Activated T-cell treated with anti-CD3 and anti-CD28 coated beads, Interleukin-2, amount 50 U/mL, for 1 hour (primary cell): ENCODE results near the gene SF1.

Experiments used
- DNase-seq: peaks from one replicate; pipeline ENCODE4 v3.0.0-alpha.2; 2020

SF1 gene

GRCh38 chr11:64777449-64778222 is 706 bp downstream of the SF1 start:
- DNase-seq = peak; percentile 84

- no peak for DNase-seq
These were observed 1.5 kb downstream of the SF1 start for GRCh38 chr11:64776875-64777274.

GRCh38 chr11:64776425-64776824 is 1.9 kb downstream of the SF1 start:
- DNase-seq = no peak

- DNase-seq = no peak
These were observed 4.2 kb downstream of the SF1 start for GRCh38 chr11:64774144-64774543.

GRCh38 chr11:64772303-64773018 is 5.9 kb downstream of the SF1 start:
- DNase-seq = no peak

GRCh38 chr11:64771861-64772260 is 6.5 kb downstream of the SF1 start:
- no peak for DNase-seq

GRCh38 chr11:64770120-64770519 is 8.2 kb downstream of the SF1 start:
- DNase-seq = no peak

- DNase-seq = no peak
These were observed 9.1 kb downstream of the SF1 start for GRCh38 chr11:64769283-64769682.

GRCh38 chr11:64768300-64768694 is 10.0 kb downstream of the SF1 start:
- no peak for DNase-seq

GRCh38 chr11:64767344-64768299 is 10.7 kb downstream of the SF1 start:
- DNase-seq = peak; percentile 76

GRCh38 chr11:64766881-64767280 is 11.5 kb downstream of the SF1 start:
- peak; percentile 22 for DNase-seq

- DNase-seq = no peak
These were observed 12.3 kb downstream of the SF1 start for GRCh38 chr11:64765851-64766665.

- no peak for DNase-seq
These were observed 13.0 kb downstream of the SF1 start for GRCh38 chr11:64765291-64765850.

- no peak for DNase-seq
These were observed 13.6 kb downstream of the SF1 start for GRCh38 chr11:64764753-64765152.

GRCh38 chr11:64764040-64764611 is 14.2 kb downstream of the SF1 start:
- peak; percentile 63 for DNase-seq

- DNase-seq = peak; percentile 43
These were observed 14.8 kb downstream of the SF1 start for GRCh38 chr11:64763526-64764039.

- DNase-seq = peak; percentile 46
These were observed 15.4 kb downstream of the SF1 start for GRCh38 chr11:64762674-64763525.

- no peak for DNase-seq
These were observed 16.1 kb downstream of the SF1 start for GRCh38 chr11:64762277-64762673.

GRCh38 chr11:64760759-64761420 is 17.5 kb downstream of the SF1 start:
- DNase-seq = peak; percentile 21
